HG03571 (cell line): Measurements from ENCODE around the gene CBL.
"Not testable (repeated sequence)": the region's sequence is repeated elsewhere in the genome, so short reads cannot be mapped to it uniquely, and the experiment has no call there.

ENCODE experiments used
- ATAC-seq: cut with Tn5 transposase; IDR thresholded peaks from one replicate; pipeline ENCODE4 v1.9.1; 2021; ENCODE audit not compliant: unreplicated experiment

The CBL gene

GRCh38 chr11:119205574-119206510 lies at the start of gene CBL:
CBL (plus strand) TSS chr11:119206339; CDS start chr11:119206418, 79 bp downstream.
- ATAC-seq: peak; percentile 80

GRCh38 chr11:119156496-119156895 lies 49.6 kb upstream of the CBL start:
- no peak for ATAC-seq

- no peak for ATAC-seq
Measured at GRCh38 chr11:119157063-119157462, 49.1 kb upstream of the CBL start.

- ATAC-seq: no peak
Measured at GRCh38 chr11:119158467-119158866, 47.7 kb upstream of the CBL start.

GRCh38 chr11:119160151-119160550 lies 46.0 kb upstream of the CBL start:
- ATAC-seq: no peak

GRCh38 chr11:119161871-119162270 lies 44.3 kb upstream of the CBL start:
- no peak for ATAC-seq

- no peak for ATAC-seq
Measured at GRCh38 chr11:119166368-119167076, 39.6 kb upstream of the CBL start.

GRCh38 chr11:119167077-119167458 lies 39.1 kb upstream of the CBL start:
- ATAC-seq: not testable (repeated sequence)

GRCh38 chr11:119167933-119168332 lies 38.2 kb upstream of the CBL start:
- ATAC-seq: no peak

GRCh38 chr11:119168471-119169281 lies 37.5 kb upstream of the CBL start, which contains the start of gene NLRX1:
NLRX1 (plus strand) TSS chr11:119168725; CDS start chr11:119171404, 2,679 bp downstream.
- ATAC-seq: peak; percentile 85

- peak; percentile 16 for ATAC-seq
Measured at GRCh38 chr11:119169282-119169719, 36.8 kb upstream of the CBL start.

- ATAC-seq: no peak
Measured at GRCh38 chr11:119172513-119172912, 33.6 kb upstream of the CBL start.

GRCh38 chr11:119173453-119173852 lies 32.7 kb upstream of the CBL start:
- ATAC-seq: no peak

- ATAC-seq: no peak
Measured at GRCh38 chr11:119175493-119176077, 30.6 kb upstream of the CBL start.

- no peak for ATAC-seq
Measured at GRCh38 chr11:119178166-119178680, 27.9 kb upstream of the CBL start.

- ATAC-seq: no peak
Measured at GRCh38 chr11:119179342-119179741, 26.8 kb upstream of the CBL start.

GRCh38 chr11:119179983-119180382 lies 26.2 kb upstream of the CBL start:
- no peak for ATAC-seq

GRCh38 chr11:119180729-119181676 lies 25.1 kb upstream of the CBL start:
- ATAC-seq: no peak

GRCh38 chr11:119181677-119182412 lies 24.3 kb upstream of the CBL start:
- no peak for ATAC-seq
